Esophagus muscularis mucosa (tissue), 4 donors: ENCODE data around the gene NAE1. TPM values are rescaled to one million over a fixed set of nuclear protein-coding genes. Genes with fewer than 3 reads are reported as not detected.

Source experiments
- DNase-seq: peaks from one replicate; pipeline ENCODE4 v3.0.0-alpha.2; 2017; ENCODE audit errors: extremely low spot score
- H3K27ac ChIP-seq, 4 donors: fragments of 200-600 bp; sonication (generic); replicated peaks in 1 of 4; 1 replicate in 3 of 4; 2 replicates in 1 of 4; pipeline ENCODE4 v1.5.1; 2016 to 2019; ENCODE audit warnings: mild to moderate bottlenecking in 1 of 4
- H3K27me3 ChIP-seq, 4 donors: fragments of 200-600 bp; sonication (generic); one replicate each; pipeline versions ENCODE4 v1.5.1 to v1.6.0; 2016 to 2019
- H3K36me3 ChIP-seq, 4 donors: fragments of 200-600 bp; sonication (generic); one replicate each; pipeline ENCODE4 v1.5.1; 2016 to 2019
- H3K4me1 ChIP-seq, 4 donors: fragments of 200-600 bp; sonication (generic); one replicate each; pipeline ENCODE4 v1.5.1; 2016 to 2019
- H3K4me3 ChIP-seq, 4 donors: fragments of 200-600 bp; sonication (generic); 1 replicate in 2 of 4; 2 replicates in 2 of 4; pipeline ENCODE4 v1.5.1; 2016 to 2019; ENCODE audit warnings: mild to moderate bottlenecking in 4 of 4, moderate library complexity in 1 of 4
- H3K9me3 ChIP-seq, 4 donors: fragments of 200-600 bp; sonication (generic); 1 replicate in 3 of 4; 2 replicates in 1 of 4; pipeline ENCODE4 v1.5.1; 2016 to 2019
- EP300 ChIP-seq: sonication (generic); formaldehyde crosslinking; IDR thresholded peaks from one replicate; pipeline ENCODE4 v1.6.1; 2017; ENCODE audit warnings: antibody characterized with exemption
- POLR2A ChIP-seq: fragments of 450-650 bp; IDR thresholded peaks from one replicate; pipeline ENCODE4 v1.6.1; 2017; ENCODE audit warnings: antibody characterized with exemption, moderate library complexity, mild to moderate bottlenecking, low read depth
- POLR2AphosphoS5 ChIP-seq, 2 donors: sonication (generic); formaldehyde crosslinking; IDR thresholded peaks; one replicate each; pipeline ENCODE4 v1.6.1; 2017; ENCODE audit warnings: antibody characterized with exemption in 2 of 2
- WGBS: methylation state at CpG from one replicate; pipeline ENCODE4 v1.1.5; 2018; 5-methylcytosine and 5-hydroxymethylcytosine counted together
- intact Hi-C: fragments of 100-400 bp; cut with DNase I; formaldehyde crosslinking; loops from one replicate; pipeline ENCODE4 v1.15.1; 2023
- total RNA-seq, 4 donors: library from RNA; depleted of rRNA; stranded (reverse); fragments of >200 nt; gene quantifications; one replicate each; pipeline versions ENCODE4 v1.1.0 to v1.2.1, GENCODE V29; 2016
- TF ChIP-seq, protein P1 (sequence below), 3 experiments: fragments of 200-600 bp in 2 of 3; fragments of 450-650 bp in 1 of 3; sonication (generic) in 2 of 3; IDR thresholded peaks; one replicate each; pipeline ENCODE4 v1.5.1; 2017 to 2019; ENCODE audit warnings: antibody characterized with exemption in 3 of 3, mild to moderate bottlenecking in 2 of 3, moderate library complexity in 1 of 3

NAE1 gene
- total RNA-seq, 4 donors from 2014 or later: 32.7 to 50.7 (median 42.4) TPM

DNA sequence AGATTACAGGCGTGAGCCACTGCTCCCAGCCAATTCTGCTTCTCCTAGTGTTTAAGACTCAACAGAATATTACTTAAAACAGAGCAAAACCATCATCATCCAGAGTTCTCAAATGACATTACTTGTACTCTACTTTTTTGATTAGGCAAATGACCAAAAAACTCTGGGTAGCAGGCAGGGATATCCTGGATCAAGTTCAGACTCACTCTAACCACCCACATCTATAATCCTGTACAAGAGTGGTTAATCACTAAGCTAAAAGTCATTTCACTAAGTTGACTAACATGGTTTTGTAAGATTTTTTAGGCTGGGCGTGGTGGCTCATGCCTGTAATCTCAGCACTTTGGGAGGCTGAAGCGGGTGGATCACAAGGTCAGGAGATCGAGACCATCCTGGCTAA, 6.8 kb downstream of the NAE1 start:
- no peak for TF ChIP-seq POLR2A
- TF ChIP-seq, protein P1, sequence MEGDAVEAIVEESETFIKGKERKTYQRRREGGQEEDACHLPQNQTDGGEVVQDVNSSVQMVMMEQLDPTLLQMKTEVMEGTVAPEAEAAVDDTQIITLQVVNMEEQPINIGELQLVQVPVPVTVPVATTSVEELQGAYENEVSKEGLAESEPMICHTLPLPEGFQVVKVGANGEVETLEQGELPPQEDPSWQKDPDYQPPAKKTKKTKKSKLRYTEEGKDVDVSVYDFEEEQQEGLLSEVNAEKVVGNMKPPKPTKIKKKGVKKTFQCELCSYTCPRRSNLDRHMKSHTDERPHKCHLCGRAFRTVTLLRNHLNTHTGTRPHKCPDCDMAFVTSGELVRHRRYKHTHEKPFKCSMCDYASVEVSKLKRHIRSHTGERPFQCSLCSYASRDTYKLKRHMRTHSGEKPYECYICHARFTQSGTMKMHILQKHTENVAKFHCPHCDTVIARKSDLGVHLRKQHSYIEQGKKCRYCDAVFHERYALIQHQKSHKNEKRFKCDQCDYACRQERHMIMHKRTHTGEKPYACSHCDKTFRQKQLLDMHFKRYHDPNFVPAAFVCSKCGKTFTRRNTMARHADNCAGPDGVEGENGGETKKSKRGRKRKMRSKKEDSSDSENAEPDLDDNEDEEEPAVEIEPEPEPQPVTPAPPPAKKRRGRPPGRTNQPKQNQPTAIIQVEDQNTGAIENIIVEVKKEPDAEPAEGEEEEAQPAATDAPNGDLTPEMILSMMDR (IDR thresholded peaks at IDR 0.05): no peak
- TF ChIP-seq POLR2AphosphoS5 (IDR thresholded peaks at IDR 0.05): no peak
- TF ChIP-seq EP300: no peak
- Histone ChIP-seq H3K36me3 (peaks cover 21 to 94% (median 76%) of the 10 kb centered on the region in 4 donors), H3K27me3 (no peaks in the 10 kb centered on the region), H3K4me3 (no peak overlapping the region), H3K4me1 (peaks cover 0 to 21% (median 10%) of the 10 kb centered on the region in 4 donors), H3K27ac (no peak overlapping the region), H3K9me3 (no peaks in the 10 kb centered on the region)
- 90% methylated on average over 4 of the region's 4 CpGs for WGBS
- no peak for DNase-seq
- intact Hi-C loops: no loop called here

DNA sequence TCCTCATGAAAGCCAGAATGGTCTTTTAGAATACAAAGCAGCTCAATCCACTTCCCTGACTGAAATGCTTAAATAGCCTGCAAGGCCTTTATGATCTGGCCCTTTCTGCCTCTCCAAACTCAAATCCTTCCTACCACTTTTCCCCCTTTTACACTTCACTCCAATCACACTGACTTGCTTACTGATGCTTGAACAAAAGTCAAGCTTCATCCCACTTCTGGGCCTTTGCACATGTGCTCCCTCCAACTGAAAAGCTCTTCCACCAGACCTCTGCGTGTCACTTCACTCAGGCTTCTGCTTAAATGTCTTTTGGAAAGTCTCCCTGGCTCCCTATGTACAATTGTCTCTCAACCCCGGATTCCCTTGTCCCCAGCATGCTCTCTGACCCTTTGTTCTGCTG, 16.0 kb downstream of the NAE1 start:
- Histone ChIP-seq H3K27me3 (no peaks in the 10 kb centered on the region), H3K4me3 (no peak overlapping the region), H3K36me3 (peaks cover 67 to 100% (median 91%) of the 10 kb centered on the region in 4 donors), H3K9me3 (no peaks in the 10 kb centered on the region), H3K27ac (no peak overlapping the region), H3K4me1 (no peaks in the 10 kb centered on the region)
- intact Hi-C loops: no loop called here
- DNase-seq: no peak
- TF ChIP-seq POLR2AphosphoS5 (IDR thresholded peaks at IDR 0.05) (no peak), POLR2A (no peak), EP300 (no peak)
- TF ChIP-seq, protein P1 (IDR thresholded peaks at IDR 0.05): no peak
- WGBS: 98% methylated on average over 2 of the region's 2 CpGs

DNA sequence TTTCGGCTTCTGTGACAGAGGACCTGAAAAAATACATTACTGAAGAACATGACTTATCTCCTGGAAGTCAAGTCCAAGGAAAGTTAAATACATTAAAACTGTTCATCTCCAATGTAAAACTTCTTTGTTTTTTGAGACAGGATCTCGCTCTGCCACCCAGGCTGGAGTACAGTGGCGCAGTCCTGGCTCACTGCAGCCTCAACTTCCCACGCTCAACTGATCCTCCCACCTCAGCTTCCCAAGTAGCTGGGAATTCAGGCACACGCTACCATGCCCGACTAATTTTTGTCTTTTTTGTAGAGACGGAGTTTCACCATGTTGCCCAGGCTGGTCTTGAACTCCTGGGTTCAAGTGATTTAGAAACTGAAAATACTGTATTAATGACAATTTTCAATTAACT, 19.7 kb downstream of the NAE1 start:
- 94% methylated on average over 7 of the region's 7 CpGs for WGBS
- H3K4me1 ChIP-seq: no peaks in the 10 kb centered on the region
- H3K36me3 ChIP-seq: peaks cover 70 to 100% (median 89%) of the 10 kb centered on the region in 4 donors
- intact Hi-C loops: no loop called here
- H3K27ac ChIP-seq: no peak overlapping the region
- H3K27me3 ChIP-seq: no peaks in the 10 kb centered on the region
- H3K9me3 ChIP-seq: no peaks in the 10 kb centered on the region
- no peak overlapping the region for H3K4me3 ChIP-seq
- DNase-seq: no peak
- TF ChIP-seq POLR2A (no peak), POLR2AphosphoS5 (IDR thresholded peaks at IDR 0.05) (no peak)
- TF ChIP-seq, protein P1 (IDR thresholded peaks at IDR 0.05): no peak

DNA sequence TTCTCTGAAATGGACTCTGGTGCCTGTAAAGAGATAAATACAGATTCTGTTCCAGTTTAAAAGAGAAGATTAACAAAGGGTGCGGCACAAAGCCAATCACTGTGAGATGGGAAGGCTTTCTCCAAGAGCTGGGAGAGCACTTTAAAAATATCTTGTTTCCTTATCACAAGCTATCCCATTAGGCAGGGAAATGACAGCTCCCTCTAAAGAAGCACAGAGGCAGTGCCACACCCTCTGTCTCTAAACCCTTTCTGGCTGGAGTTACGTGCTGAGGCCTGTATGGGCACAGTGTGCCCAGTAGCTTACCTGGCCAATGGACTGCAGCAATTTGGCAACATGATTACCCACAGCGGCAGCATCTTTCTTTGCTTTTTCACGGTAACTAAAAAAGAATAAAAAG, 20.4 kb downstream of the NAE1 start:
- H3K4me3 ChIP-seq: no peak overlapping the region
- intact Hi-C loops: no loop called here
- H3K36me3 ChIP-seq: peaks cover 74 to 100% (median 88%) of the 10 kb centered on the region in 4 donors
- no peak overlapping the region for H3K27ac ChIP-seq
- no peaks in the 10 kb centered on the region for H3K4me1 ChIP-seq
- H3K9me3 ChIP-seq: no peaks in the 10 kb centered on the region
- no peak for DNase-seq
- 96% methylated on average over 4 of the region's 4 CpGs for WGBS
- no peaks in the 10 kb centered on the region for H3K27me3 ChIP-seq
- TF ChIP-seq POLR2AphosphoS5 (IDR thresholded peaks at IDR 0.05): no peak
- TF ChIP-seq POLR2A: no peak
- TF ChIP-seq, protein P1 (IDR thresholded peaks at IDR 0.05): no peak
- no peak for TF ChIP-seq EP300

DNA sequence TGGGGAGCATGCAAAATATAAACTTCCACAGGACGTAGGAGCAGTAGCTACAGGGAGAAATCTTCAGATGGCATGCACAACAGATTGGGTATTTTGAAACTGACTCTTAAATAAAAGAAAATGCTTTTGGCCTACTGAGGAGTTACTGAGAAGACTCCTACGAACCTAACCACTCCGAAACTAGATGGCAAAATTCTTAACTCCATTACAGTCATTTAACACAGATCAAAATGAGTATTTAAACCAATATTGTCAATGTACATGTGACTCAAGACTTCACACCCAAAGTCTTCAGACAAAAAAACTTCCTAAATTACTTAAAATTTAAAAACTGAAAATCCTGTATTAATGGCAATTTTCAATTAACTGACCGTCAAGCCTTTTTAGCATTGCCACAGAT, 21.0 kb downstream of the NAE1 start:
- intact Hi-C loops: no loop called here
- TF ChIP-seq POLR2AphosphoS5 (IDR thresholded peaks at IDR 0.05) (no peak), POLR2A (no peak), EP300 (no peak)
- TF ChIP-seq, protein P1 (IDR thresholded peaks at IDR 0.05): no peak
- H3K9me3 ChIP-seq: no peaks in the 10 kb centered on the region
- DNase-seq: no peak
- H3K36me3 ChIP-seq: peaks cover 79 to 100% (median 89%) of the 10 kb centered on the region in 4 donors
- no peaks in the 10 kb centered on the region for H3K27me3 ChIP-seq
- H3K4me1 ChIP-seq: no peaks in the 10 kb centered on the region
- 93% methylated on average over 4 of the region's 4 CpGs for WGBS
- no peak overlapping the region for H3K4me3 ChIP-seq
- H3K27ac ChIP-seq: no peak overlapping the region
